ENCODE results near the gene ITPKA.

- TF ChIP-seq POLR2A (IDR thresholded peaks at IDR 0.05) (peak in 2 of 3 donors; percentile 21 to 27), CTCF (IDR thresholded peaks at IDR 0.05) (peak in 1 of 7 experiments; percentile 3)
Measured at GRCh38 chr15:41493205-41493901, at the start of gene ITPKA.

Measured in body of pancreas (tissue), 4 donors.